AG10803 (cell line): Measurements from ENCODE around the gene RNPEPL1.

Experiments used
- DNase-seq: peaks from one replicate; pipeline ENCODE4 v3.0.0; 2010; ENCODE audit warnings: low read depth
- H3K4me3 ChIP-seq: 2 replicates; pipeline ENCODE4 v1.5.1; 2011; ENCODE audit warnings: mild to moderate bottlenecking, low read length, control low read depth
- TF ChIP-seq, protein P1 (sequence below): conservative IDR thresholded peaks from 2 replicates; pipeline ENCODE4 v1.5.1; 2011; ENCODE audit warnings: mild to moderate bottlenecking, low read length, control low read depth, inconsistent platforms

Gene RNPEPL1

DNA sequence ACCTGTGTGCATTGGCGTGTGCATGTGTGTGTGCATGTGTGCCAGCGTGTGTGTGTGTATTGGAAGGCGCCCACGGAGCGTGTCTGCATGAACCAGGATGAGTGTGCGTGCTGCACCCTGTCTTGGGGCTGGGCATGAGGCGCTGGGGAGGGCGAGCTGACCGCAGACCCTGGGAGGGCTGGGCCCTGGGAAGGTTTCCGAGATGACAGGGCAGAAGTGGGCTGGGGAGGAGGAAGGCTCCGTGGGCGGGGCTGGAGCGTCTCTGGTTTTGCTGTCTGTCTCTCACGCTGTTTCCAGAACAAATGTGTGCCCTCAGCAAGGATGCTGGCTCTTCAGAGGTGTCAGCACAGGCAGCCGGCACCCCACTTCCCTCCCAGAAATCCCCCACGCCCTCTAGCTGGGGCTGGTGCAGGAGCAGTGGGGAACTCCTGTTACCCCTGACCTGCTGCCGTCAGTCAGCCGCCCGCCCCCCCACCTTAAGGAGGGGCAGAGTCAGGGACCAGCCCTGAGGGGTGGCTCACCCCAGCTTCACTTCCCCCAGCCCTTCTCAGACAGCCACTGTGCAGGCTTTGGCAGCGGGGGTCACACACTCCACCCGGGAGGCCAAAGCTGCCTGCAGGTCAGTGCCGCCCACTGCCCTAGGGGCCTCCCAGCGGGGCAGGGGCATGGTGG lies 56.8 kb downstream of the RNPEPL1 start, which contains the start of gene GPR35:
Gene GPR35, plus strand, starts transcription at position 531 of the 672 bp plus-strand sequence. CDS start 4,473 bp downstream, outside the sequence.
- TF ChIP-seq, protein P1, sequence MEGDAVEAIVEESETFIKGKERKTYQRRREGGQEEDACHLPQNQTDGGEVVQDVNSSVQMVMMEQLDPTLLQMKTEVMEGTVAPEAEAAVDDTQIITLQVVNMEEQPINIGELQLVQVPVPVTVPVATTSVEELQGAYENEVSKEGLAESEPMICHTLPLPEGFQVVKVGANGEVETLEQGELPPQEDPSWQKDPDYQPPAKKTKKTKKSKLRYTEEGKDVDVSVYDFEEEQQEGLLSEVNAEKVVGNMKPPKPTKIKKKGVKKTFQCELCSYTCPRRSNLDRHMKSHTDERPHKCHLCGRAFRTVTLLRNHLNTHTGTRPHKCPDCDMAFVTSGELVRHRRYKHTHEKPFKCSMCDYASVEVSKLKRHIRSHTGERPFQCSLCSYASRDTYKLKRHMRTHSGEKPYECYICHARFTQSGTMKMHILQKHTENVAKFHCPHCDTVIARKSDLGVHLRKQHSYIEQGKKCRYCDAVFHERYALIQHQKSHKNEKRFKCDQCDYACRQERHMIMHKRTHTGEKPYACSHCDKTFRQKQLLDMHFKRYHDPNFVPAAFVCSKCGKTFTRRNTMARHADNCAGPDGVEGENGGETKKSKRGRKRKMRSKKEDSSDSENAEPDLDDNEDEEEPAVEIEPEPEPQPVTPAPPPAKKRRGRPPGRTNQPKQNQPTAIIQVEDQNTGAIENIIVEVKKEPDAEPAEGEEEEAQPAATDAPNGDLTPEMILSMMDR = no peak
- peak; percentile 76 for DNase-seq
- H3K4me3 ChIP-seq = no peak within 1 kb of the TSS

DNA sequence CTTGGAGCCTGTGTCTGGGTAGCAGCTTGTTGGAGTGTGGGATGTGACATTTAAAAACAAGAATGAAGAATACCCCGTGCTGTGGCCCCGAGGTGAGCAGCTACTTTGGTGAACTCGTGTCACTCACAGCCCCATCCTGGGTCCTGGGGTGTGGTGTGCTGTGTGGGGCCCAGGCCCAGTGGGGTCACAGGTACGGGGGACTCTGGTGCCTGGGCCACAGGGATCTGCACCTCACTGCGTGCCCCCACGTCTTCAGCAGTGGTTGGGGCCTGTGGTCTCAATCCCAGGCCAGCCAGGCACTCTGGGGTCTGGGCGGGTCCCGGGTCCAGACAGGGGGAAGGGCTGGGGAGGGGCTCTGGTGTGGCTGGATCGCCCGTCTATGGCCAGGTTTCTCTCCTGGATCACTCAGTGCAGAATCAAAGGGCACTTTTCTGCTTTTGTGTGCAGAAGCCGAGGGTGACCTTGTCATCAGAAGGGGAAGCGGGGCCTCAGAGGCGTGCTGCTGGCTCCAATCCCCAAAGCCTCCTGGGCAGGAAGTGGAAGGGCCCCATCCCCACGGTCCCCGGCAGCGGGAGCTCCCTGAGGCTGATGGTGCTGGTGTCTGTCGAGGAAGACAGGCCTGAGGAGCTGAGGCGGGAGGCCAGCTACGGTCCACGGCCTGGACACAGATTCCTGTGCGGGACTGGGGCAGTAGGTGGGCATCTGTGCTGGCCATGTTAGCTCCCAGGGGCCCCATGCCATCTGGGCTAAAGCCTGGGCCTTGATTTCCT lies 58.4 kb downstream of the RNPEPL1 start:
- TF ChIP-seq, protein P1 = no peak
- H3K4me3 ChIP-seq = no peak overlapping the region
- DNase-seq = no peak

DNA sequence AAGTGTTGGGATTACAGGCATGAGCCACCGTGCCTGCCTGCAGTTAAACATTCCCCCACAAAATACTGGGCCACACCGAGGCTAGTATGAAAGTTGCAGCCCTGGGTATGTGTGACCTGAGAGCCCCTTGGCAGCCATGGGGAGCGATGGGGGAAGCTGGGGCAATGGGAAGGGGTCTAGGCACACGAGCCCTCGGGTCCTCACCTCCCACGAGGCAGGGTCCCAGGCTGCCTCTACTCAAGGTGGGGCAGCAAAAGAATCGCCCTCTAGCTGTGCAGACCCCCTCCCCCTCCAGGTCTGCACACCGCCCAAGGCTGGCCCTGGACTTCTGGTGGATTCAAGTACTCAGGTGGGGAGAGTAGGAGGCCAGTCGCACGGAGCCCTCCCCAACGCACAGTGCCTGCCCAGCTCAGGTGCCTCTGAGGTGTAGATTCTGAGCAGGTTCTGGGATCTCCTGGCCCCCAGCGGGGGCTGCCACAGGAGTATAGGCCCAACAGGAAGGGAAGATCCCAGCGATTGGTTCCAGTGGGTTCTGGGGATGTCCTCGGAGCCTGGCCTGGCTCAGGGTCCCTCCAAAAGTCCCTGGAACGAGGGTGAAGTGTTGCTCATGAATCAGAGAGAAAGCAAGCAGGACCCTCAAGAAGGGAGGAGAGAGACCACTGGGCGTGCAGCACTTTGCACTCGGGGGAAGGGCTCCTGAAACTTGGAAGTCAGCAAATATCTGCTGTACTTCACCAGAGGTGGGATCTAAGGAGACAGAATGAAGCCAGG lies 59.6 kb downstream of the RNPEPL1 start:
- TF ChIP-seq, protein P1 = no peak
- DNase-seq = no peak
- no peak overlapping the region for H3K4me3 ChIP-seq

DNA sequence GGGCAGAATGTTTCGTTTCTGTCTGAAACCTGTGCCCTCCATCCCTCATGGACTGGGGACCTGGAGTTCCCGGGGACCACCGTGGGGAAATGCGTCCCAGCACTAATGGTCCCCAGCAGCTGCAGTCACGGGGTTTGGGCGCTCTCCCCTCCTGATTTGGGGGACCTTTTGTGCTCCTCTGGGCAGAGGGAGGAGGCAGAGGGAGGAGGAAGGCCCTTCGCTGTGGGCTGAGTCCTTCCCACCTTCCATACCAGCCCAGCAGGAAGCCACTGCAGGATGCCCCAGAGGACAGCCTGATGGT lies 60.2 kb downstream of the RNPEPL1 start:
- DNase-seq = no peak
- H3K4me3 ChIP-seq = no peak overlapping the region
- TF ChIP-seq, protein P1 = no peak

DNA sequence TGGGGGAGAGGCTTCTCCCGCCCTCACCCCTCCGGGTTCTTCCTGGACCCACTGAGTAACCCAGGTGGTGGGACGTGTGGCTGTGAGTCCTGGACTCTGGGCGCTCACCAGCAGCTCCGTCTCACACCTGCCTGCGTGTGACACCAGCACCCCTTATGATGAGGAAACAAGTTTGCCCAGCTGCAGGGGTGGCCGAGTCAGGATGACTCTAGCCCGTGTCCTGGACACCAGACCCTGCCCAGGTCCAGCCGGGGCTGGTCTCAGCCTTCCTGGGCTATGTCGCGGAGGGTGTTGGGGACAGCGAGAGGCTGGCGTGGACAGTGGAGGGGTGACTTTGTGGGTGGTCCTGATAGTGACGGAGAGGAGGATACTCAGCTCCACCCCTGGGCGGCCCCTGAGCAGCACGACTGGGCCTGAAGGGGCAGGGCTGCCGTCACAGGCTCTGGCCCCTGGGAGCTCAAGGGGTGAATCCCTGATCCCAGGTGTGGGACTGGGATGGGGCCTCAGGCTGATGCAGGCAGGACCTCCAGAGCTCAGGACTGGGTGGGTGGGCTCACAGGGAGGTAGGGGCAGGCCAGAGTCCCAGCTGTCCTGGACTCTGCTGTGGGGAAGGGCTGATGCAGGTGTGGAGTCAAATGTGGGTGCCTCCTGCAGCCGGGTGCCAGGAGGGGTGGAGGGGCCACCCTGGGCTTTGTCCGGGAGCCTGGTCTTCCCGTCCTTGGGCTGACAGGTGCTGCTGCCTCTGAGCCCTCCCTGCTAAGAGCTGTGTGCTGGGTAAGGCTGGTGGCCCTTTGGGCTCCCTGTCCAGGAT lies 60.7 kb downstream of the RNPEPL1 start:
- DNase-seq = no peak
- TF ChIP-seq, protein P1 = no peak

DNA sequence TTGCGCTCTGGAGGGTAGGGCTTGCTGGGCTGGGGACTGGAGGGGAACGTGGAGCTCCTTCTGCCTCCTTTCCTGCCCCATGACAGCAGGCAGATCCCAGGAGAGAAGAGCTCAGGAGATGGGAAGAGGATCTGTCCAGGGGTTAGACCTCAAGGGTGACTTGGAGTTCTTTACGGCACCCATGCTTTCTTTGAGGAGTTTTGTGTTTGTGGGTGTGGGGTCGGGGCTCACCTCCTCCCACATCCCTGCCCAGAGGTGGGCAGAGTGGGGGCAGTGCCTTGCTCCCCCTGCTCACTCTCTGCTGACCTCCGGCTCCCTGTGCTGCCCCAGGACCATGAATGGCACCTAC lies 61.3 kb downstream of the RNPEPL1 start:
- DNase-seq = no peak

More for the DNA sequence above, 60.7 kb downstream of the RNPEPL1 start:
- H3K4me3 ChIP-seq = no peak overlapping the region

More for the DNA sequence above, 61.3 kb downstream of the RNPEPL1 start:
- TF ChIP-seq, protein P1 = no peak
- H3K4me3 ChIP-seq = no peak overlapping the region
